Pancreas (tissue), 10 donors: ENCODE data around the gene SPECC1L. TPM values are rescaled to one million over a fixed set of nuclear protein-coding genes. Genes with fewer than 3 reads are reported as not detected.

Experiments used
- ATAC-seq, 4 donors: fragments of 200-7000 bp; cut with Tn5 transposase; one replicate each; pipeline versions ENCODE4 v1.8.0 to v1.9.1; 2020; ENCODE audit warnings: mild to moderate bottlenecking in 4 of 4, moderate library complexity in 4 of 4
- DNase-seq, 6 donors: peaks; one replicate each; pipeline ENCODE4 v3.0.0-alpha.2; 2020
- FAIRE-seq: peaks from 2 replicates; lab custom pipeline; 2012; peaks lifted over from hg19 to GRCh38; lab: Jason Lieb, UNC
- H3K27ac ChIP-seq, 4 donors: fragments of 200-600 bp; sonication (generic); 1 replicate in 3 of 4; 2 replicates in 1 of 4; pipeline versions ENCODE4 v1.5.0 to v1.8.0; 2020
- H3K27me3 ChIP-seq, 4 donors: fragments of 200-600 bp; one replicate each; pipeline ENCODE4 v1.8.0; 2021
- H3K36me3 ChIP-seq, 3 donors: fragments of 200-600 bp; sonication (generic) in 1 of 3; one replicate each; pipeline versions ENCODE4 v1.5.0 to v1.8.0; 2020 to 2021
- H3K4me1 ChIP-seq, 3 donors: fragments of 200-600 bp; one replicate each; pipeline ENCODE4 v1.8.0; 2021
- H3K4me3 ChIP-seq, 4 donors: fragments of 200-600 bp; sonication (generic) in 2 of 4; one replicate each; pipeline versions ENCODE4 v1.5.0 to v1.8.0; 2020 to 2021
- H3K9me3 ChIP-seq, 4 donors: fragments of 200-600 bp; one replicate each; pipeline ENCODE4 v1.8.0; 2021
- WGBS, 2 donors: extraction: QIAGEN DNeasy Blood & Tissue Kit; methylation state at CpG; one replicate each; pipeline ENCODE4 v1.1.7; 2013; 5-methylcytosine and 5-hydroxymethylcytosine counted together
- intact Hi-C, 3 donors: fragments of 100-400 bp; cut with DNase I; formaldehyde crosslinking; loops; one replicate each; pipeline versions ENCODE4 v1.11.1 to v1.14.2; 2022
- polyA plus RNA-seq, 2 donors: library from polyadenylated mRNA; stranded (reverse); fragments of 200-250 nt; gene quantifications; one replicate each; pipeline ENCODE4 v1.2.3, GENCODE V29; 2013
- total RNA-seq, 6 donors: library from RNA; stranded (reverse); fragmentation: NEBNext Ultra II Directional in 4 of 6; extraction: Animal tissue kit (Norgen Biotek cat#: 25700) in 4 of 6; gene quantifications; one replicate each; pipeline versions ENCODE4 v1.2.1 to v1.2.4, GENCODE V29; 2021 to 2023
- TF ChIP-seq, protein P1 (sequence below), 4 donors: fragments of 200-600 bp; sonication (generic) in 3 of 4; IDR thresholded peaks; one replicate each; pipeline versions ENCODE4 v1.5.0 to v1.8.0; 2021; ENCODE audit warnings: antibody characterized with exemption in 4 of 4
- donor health status: healthy with polysubstance abuse.
- donor health status: DM: no; HTN: no; CAD: no; lungs with moderate emphysema.
- donor health status: DM: no; HTN: no; CAD: no.
- donor health status: control.
- donor health status: control.
- donor health status: Bipolar disorder and iron deficiency.
- donor health status: DM: yes; HTN: yes; CAD: no.
- donor health status: DM: no; HTN: no; CAD: no.
- donor health status: DM: no; HTN: no; CAD: no.
- donor health status: DM: yes; HTN: yes; CAD: no.

SPECC1L gene
- total and polyA plus RNA-seq, 8 donors: 8.6 to 36.3 (median 26.5) TPM

DNA sequence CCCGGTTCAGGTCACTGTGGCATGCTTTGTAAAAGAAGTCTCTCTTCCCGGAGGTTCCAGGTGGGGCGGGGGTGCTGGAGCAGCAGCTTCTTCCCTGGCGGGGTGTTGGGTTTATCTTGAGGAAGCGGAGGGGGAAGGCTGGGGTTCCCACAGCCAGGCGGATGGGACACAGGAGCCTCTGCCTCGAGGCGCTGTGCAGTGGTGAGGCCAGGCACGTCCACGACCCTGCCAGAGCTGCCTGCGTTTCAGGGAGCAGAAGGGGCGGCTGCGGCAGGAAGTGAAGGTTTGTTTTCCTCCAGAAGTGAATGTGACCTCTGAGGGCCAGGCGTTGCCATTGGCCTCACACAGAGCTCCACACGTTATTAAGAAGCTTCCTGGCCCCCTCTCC, 136.6 kb downstream of the SPECC1L start:
- intact Hi-C loops: no loop called here
- no peaks in the 10 kb centered on the region for H3K9me3 ChIP-seq
- TF ChIP-seq, protein P1, sequence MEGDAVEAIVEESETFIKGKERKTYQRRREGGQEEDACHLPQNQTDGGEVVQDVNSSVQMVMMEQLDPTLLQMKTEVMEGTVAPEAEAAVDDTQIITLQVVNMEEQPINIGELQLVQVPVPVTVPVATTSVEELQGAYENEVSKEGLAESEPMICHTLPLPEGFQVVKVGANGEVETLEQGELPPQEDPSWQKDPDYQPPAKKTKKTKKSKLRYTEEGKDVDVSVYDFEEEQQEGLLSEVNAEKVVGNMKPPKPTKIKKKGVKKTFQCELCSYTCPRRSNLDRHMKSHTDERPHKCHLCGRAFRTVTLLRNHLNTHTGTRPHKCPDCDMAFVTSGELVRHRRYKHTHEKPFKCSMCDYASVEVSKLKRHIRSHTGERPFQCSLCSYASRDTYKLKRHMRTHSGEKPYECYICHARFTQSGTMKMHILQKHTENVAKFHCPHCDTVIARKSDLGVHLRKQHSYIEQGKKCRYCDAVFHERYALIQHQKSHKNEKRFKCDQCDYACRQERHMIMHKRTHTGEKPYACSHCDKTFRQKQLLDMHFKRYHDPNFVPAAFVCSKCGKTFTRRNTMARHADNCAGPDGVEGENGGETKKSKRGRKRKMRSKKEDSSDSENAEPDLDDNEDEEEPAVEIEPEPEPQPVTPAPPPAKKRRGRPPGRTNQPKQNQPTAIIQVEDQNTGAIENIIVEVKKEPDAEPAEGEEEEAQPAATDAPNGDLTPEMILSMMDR (IDR thresholded peaks at IDR 0.05): no peak
- H3K4me1 ChIP-seq: peaks cover 0 to 12% (median 0%) of the 10 kb centered on the region in 3 donors
- H3K4me3 ChIP-seq: no peak overlapping the region
- DNase-seq (peak in 2 of 6 donors; percentile 6 to 45), FAIRE-seq (no peak), ATAC-seq (no peak)
- H3K36me3 ChIP-seq: peaks cover 0 to 5% (median 0%) of the 10 kb centered on the region in 3 donors
- H3K27ac ChIP-seq: no peak overlapping the region
- no peaks in the 10 kb centered on the region for H3K27me3 ChIP-seq
- WGBS, 2 donors: 84 to 86% methylated on average over 15 of the region's 15 CpGs

DNA sequence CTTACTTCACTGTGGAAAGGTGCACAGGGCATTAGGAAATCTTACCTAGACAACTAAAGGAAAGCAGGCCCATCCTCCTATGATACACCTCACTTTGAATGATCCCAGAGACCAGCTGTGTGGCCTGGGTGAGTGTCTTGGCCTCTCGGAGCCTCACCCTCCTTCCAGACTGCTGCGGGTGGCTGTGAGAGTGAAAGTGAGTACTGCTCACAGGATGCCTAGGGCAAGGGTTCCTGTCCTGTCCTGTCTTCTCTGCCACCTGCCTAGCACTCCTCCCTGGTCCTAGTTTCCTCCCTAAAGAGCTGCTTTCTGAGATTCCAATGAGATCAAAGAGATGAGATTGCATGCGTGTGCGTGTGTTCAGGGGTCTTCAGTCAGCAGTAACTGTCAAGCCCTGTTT, 137.3 kb downstream of the SPECC1L start:
- peaks cover 0 to 5% (median 0%) of the 10 kb centered on the region in 3 donors for H3K36me3 ChIP-seq
- no peak overlapping the region for H3K27ac ChIP-seq
- H3K4me1 ChIP-seq: peaks cover 0 to 6% (median 0%) of the 10 kb centered on the region in 3 donors
- FAIRE-seq (no peak), ATAC-seq (no peak), DNase-seq (no peak)
- 88% methylated on average over 4 of the region's 4 CpGs for WGBS, 2 donors
- no peaks in the 10 kb centered on the region for H3K27me3 ChIP-seq
- no peak overlapping the region for H3K4me3 ChIP-seq
- H3K9me3 ChIP-seq: no peaks in the 10 kb centered on the region
- TF ChIP-seq, protein P1 (IDR thresholded peaks at IDR 0.05): no peak
- intact Hi-C loops: no loop called here

DNA sequence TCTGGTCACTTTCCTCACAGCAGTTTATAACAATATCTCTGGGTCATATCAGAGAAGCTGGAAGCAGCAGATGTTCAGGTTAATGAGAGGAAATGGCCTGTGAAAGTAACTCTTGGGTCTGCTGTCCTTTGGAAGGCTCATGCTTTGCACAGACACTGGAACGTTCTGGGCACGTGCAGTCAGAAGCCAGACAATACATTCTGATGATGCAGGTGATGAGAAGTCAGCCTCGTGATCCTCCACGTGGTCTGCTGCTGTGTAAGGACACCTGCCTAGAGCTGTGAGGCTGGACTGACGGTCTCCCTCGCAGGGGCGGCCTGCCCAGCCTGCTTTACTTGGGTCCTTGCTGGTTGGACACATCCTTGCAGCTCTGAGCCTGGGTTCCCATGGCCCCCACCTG, 138.0 kb downstream of the SPECC1L start:
- TF ChIP-seq, protein P1 (IDR thresholded peaks at IDR 0.05): no peak
- no peaks in the 10 kb centered on the region for H3K27me3 ChIP-seq
- 87 to 91% methylated on average over 7 of the region's 7 CpGs for WGBS, 2 donors
- DNase-seq (peak in 2 of 6 donors; percentile 9 to 48), FAIRE-seq (no peak), ATAC-seq (peak in 1 of 4 donors; percentile 15)
- H3K4me1 ChIP-seq: no peaks in the 10 kb centered on the region
- H3K27ac ChIP-seq: no peak overlapping the region
- intact Hi-C loops: no loop called here
- H3K4me3 ChIP-seq: no peak overlapping the region
- H3K36me3 ChIP-seq: peaks cover 0 to 5% (median 0%) of the 10 kb centered on the region in 3 donors
- H3K9me3 ChIP-seq: no peaks in the 10 kb centered on the region

DNA sequence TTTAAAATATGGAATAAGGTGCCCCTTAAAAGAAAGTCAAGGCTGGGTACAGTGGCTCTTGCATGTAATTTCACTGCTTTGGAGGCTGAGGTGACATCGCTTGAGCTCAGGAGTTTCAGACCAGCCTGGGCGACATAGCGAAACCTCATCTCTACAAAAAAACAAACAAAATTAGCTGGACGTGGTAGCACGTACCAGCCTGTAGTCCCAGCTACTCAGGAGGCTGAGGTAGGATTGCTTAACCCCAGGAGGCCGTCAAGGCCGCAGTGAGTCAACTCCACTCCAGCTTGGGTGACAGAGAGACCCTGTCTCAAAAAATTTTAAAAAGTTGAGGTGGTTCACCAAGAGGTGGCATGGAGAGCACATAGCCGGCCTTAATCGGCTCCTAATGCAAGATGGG, 139.1 kb downstream of the SPECC1L start:
- Histone ChIP-seq H3K36me3 (peaks cover 0 to 9% (median 4%) of the 10 kb centered on the region in 3 donors), H3K27ac (no peak overlapping the region), H3K27me3 (no peaks in the 10 kb centered on the region), H3K4me1 (no peaks in the 10 kb centered on the region), H3K9me3 (no peaks in the 10 kb centered on the region), H3K4me3 (no peak overlapping the region)
- ATAC-seq (no peak), DNase-seq (no peak), FAIRE-seq (no peak)
- TF ChIP-seq, protein P1 (IDR thresholded peaks at IDR 0.05): no peak
- 89 to 96% methylated on average over 9 of the region's 9 CpGs for WGBS, 2 donors
- intact Hi-C loops: no loop called here

DNA sequence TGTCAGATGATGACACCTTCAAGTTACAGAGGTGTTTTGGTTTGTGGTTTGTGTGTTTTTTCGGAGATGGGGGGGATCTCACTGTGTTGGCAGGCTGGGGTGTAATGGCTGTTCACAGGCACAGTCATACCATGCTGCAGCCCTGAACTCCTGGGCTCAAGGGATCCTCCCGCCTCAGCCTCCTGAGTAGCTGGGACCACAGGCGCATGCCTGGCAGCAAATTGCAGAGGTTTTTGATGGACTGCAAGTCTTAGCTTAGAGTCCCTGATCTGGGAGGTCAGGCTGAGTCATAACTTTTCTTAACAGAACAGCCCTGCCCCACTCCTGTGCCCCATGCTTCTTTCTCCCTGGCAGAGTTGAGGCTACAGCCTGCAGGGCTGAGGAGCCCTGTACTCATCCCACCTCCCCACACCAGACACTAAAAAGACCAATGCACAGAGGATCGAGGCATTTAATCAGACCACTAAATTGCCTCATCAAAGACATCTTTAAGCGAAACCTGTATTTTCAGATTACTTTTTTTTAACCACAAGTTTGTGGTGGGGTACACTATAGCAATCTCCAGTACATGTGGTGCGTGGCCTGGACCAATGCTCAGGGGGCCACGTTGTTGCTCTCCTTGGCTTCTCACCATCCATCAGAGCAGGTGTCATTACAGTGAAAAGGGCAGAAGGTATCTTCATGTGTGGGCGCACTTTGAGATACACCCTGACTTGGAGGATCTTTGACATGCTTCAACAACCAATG, 139.7 kb downstream of the SPECC1L start:
- Histone ChIP-seq H3K27me3 (no peaks in the 10 kb centered on the region), H3K27ac (no peak overlapping the region), H3K9me3 (no peaks in the 10 kb centered on the region), H3K4me3 (no peak overlapping the region), H3K4me1 (no peaks in the 10 kb centered on the region), H3K36me3 (peaks cover 0 to 13% (median 8%) of the 10 kb centered on the region in 3 donors)
- no peak for FAIRE-seq
- intact Hi-C loops: no loop called here
- WGBS, 2 donors: 92 to 98% methylated on average over 8 of the region's 8 CpGs
- TF ChIP-seq, protein P1 (IDR thresholded peaks at IDR 0.05): no peak
- no peak for DNase-seq
- no peak for ATAC-seq
